ENCODE data around the gene RPL13.

- TF ChIP-seq CTCF (IDR thresholded peaks at IDR 0.05): no peak
- TF ChIP-seq POLR2A (IDR thresholded peaks at IDR 0.05): no peak
These were observed 1.6 kb downstream of the RPL13 start for GRCh38 chr16:89561884-89562599.

All from right lobe of liver (tissue), 4 donors.